Cardiac septum (tissue), 1 donor: ENCODE results near the gene WIPF1. TPM values are rescaled to one million over a fixed set of nuclear protein-coding genes. Genes with fewer than 3 reads are reported as not detected.

Experiments
- DNase-seq: peaks from one replicate; pipeline ENCODE4 v3.0.0-alpha.2; 2020; ENCODE audit warnings: low spot score
- intact Hi-C: fragments of 100-400 bp; cut with DNase I; formaldehyde crosslinking; loops from one replicate; pipeline ENCODE4 v1.14.0; 2022
- total RNA-seq: library from RNA; stranded (reverse); fragmentation: NEBNext Ultra II Directional; extraction: Animal tissue kit (Norgen Biotek cat#: 25700); gene quantifications from one replicate; pipeline ENCODE4 v1.2.1, GENCODE V29; 2021
- donor health status: DM: no; HTN: no; CAD: no.

Gene WIPF1
- total RNA-seq, 1 donor from 2014 or later: 20.9 TPM

DNA sequence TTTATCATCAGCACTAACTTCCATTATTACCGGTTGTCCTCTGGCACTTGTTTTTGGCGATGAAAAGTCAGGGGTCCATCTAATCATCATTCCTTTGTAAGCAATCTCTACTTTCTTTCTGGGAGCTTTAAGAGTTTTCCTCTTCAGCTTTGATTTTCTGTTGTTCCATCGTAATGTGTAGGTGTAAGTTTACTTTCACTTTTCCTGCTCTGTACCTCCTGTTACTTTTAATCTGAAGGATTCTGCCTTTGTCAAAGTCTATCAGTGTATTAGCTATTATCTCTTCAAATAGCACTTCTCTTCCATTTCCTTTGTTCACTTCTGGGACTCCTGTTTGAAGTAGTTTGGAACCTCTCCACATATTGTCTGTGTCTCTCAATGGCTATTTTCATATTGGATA is 85.3 kb downstream of the WIPF1 start:
- DNase-seq: no peak
- intact Hi-C loops: no loop called here

DNA sequence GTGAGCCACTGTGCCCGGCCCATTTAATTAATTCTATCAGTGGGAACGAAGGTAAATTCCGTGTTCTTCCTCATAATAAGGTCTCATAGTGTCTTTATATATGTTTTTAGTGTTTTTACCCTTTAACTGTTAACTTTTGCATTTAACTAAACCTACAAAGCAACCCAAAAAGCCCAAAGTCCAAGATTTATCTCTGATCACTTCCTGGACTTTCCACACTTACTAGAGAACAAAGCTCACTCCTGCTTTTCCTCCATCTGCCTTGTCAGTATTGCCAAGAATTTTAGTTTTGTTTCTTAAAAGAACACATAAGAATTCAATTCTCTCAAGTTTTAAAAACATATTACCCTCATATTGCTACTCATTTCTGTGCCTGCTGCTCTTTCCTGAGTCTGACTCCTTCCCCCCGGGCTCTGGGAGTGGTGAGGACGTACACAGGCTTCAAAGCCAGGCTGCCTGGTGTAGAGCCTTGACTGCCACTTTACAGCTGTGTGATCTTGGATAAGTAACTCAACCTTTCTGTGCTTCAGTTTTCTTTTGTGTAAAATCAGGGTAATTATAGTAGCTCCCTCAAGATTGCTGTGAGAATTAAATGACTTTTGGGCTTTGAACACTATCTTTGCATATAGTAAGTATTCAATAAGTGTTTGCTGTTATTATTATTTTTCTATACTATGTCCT is 85.9 kb downstream of the WIPF1 start:
- no peak for DNase-seq
- intact Hi-C loops: no loop called here

DNA sequence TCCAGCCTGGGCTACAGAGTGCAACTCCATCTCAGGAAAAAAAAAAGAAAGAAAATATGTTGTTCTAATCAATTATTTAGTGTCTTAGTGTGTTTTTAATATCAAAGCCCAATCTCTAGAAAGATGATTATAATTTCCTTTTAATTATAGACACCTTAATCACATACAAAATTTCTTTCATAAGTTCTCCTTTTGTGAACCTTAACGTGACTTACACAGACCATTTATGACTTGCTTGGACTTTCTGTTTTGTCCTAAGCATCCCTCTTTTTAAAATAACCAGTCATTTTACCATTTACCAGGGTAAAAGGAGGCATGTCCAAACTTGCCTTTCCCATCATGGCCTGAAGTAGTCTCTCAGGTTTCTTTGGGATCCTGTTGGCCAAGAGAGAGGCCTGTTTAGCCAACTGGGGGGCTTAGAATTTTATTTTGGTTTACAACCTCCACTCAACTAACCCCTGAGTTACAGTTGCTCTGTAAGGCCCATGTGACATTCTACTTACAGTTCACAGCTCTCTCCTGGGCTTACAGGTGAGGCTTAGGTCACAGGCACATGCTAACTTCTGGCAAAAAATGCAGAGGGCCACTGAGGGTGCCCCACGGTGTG is 86.9 kb downstream of the WIPF1 start:
- DNase-seq: no peak
- intact Hi-C loops: no loop called here

Other genes starting within 250 kb of the WIPF1 start
- gene SCRN3, start 202.1 kb downstream of the WIPF1 start, total RNA-seq: 39.4 TPM
- 10.9 TPM for gene GPR155, start 110.8 kb downstream of the WIPF1 start, total RNA-seq
- 0.94 TPM for gene CHRNA1, start 166.7 kb upstream of the WIPF1 start, total RNA-seq